ENCODE data around the gene CD300LF. TPM values are rescaled to one million over a fixed set of nuclear protein-coding genes. Genes with fewer than 3 reads are reported as not detected.
A peak's percentile ranks its signal among the peaks of the same experiment; 100 is the strongest.

The CD300LF gene
- total and polyA plus RNA-seq, 2 donors (not counting 1 experiment from before 2014, with no cell fraction given) = 0.52 to 1.1 TPM

DNA sequence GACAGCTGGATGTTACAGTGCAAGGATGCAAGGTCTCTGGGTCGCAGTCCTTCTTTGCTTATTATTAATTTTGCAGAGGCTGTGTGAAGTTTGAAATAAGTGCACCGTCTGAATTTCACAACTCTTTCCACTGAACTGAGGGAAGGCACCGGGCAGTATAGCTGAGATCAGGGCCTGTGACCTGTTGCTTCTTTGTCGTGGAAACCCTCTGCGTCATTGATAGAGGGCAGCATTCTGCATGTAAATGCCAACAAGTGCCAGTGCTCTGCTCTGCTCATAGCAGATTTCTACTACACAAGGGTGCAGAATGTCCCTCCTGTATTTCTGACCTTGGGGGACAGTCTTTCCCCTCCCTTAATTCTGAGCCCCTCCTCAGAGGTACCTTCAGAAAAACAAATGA lies 26.0 kb downstream of the CD300LF start:
- ATAC-seq (ENCODE audit: low read depth) = peak; percentile 31
- Histone ChIP-seq H3K36me3 (replicated peaks in 1 of 2; ENCODE audit: control extremely low read depth in 1 of 2, control insufficient read depth in 1 of 2, extremely low read depth in 1 of 2, insufficient read depth in 2 of 2, low read length in 1 of 2) (no peaks in the 10 kb centered on the region), H3K27ac (ENCODE audit: low read length in 2 of 2) (no peak overlapping the region), H3K27me3 (replicated peaks in 1 of 4; ENCODE audit: control extremely low read depth in 1 of 4, control insufficient read depth in 3 of 4, insufficient read depth in 4 of 4, low read length in 3 of 4) (peaks cover 0 to 7% (median 0%) of the 10 kb centered on the region in 4 experiments), H3K9ac (ENCODE audit: low read length) (no peak overlapping the region), H3K79me2 (ENCODE audit: control insufficient read depth, insufficient read depth, low read length) (no peaks in the 10 kb centered on the region), H4K20me1 (ENCODE audit: control insufficient read depth, insufficient read depth, low read length, poor library complexity, severe bottlenecking) (no peaks in the 10 kb centered on the region), H3K4me3 (ENCODE audit: control extremely low read depth in 1 of 5, extremely low read depth in 1 of 5, insufficient read depth in 1 of 5, low read depth in 2 of 5, low read length in 4 of 5) (no peak overlapping the region), H3K4me2 (replicated peaks; ENCODE audit: low read depth, low read length, poor library complexity, severe bottlenecking) (no peak overlapping the region), H3K9me3 (ENCODE audit: control extremely low read depth in 1 of 3, control insufficient read depth in 2 of 3, insufficient read depth in 1 of 3, low read length in 2 of 3) (no peaks in the 10 kb centered on the region), H3K4me1 (ENCODE audit: control insufficient read depth in 2 of 2, insufficient read depth in 2 of 2, low read length in 2 of 2) (peaks cover 22 to 23% of the 10 kb centered on the region in 2 donors), H2AFZ (ENCODE audit: insufficient read depth, low read depth, low read length, poor library complexity, severe bottlenecking) (no peak overlapping the region)
- CTCF ChIA-PET = interaction anchor here (0.6 to 2.5 kb wide), 6 partner anchors 10 to 307 kb away, joined by 4 to 15 read pairs (median 6); partner anchors contain the start of gene RAB37
- H3K27ac Mint-ChIP-seq = peak overlapping the region; percentile 15
- H3K9me3 Mint-ChIP-seq (ENCODE audit: insufficient read depth) = no peaks in the 10 kb centered on the region
- H3K4me1 Mint-ChIP-seq = peaks cover 32% of the 10 kb centered on the region
- WGBS (ENCODE audit: insufficient coverage) = 43% methylated on average over 4 of the region's 5 CpGs
- no peak for DNase-seq
- peaks cover 21% of the 10 kb centered on the region for H3K27me3 Mint-ChIP-seq
- POLR2A ChIA-PET = interaction anchor here (0.5 to 1.7 kb wide), 3 partner anchors 13 to 50 kb away, joined by 5 to 6 read pairs (median 5); no protein-coding TSS in a partner anchor
- intact Hi-C loops (cut with micrococcal nuclease) = no loop called here
- TF ChIP-seq, protein P1, sequence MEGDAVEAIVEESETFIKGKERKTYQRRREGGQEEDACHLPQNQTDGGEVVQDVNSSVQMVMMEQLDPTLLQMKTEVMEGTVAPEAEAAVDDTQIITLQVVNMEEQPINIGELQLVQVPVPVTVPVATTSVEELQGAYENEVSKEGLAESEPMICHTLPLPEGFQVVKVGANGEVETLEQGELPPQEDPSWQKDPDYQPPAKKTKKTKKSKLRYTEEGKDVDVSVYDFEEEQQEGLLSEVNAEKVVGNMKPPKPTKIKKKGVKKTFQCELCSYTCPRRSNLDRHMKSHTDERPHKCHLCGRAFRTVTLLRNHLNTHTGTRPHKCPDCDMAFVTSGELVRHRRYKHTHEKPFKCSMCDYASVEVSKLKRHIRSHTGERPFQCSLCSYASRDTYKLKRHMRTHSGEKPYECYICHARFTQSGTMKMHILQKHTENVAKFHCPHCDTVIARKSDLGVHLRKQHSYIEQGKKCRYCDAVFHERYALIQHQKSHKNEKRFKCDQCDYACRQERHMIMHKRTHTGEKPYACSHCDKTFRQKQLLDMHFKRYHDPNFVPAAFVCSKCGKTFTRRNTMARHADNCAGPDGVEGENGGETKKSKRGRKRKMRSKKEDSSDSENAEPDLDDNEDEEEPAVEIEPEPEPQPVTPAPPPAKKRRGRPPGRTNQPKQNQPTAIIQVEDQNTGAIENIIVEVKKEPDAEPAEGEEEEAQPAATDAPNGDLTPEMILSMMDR (IDR thresholded peaks at IDR 0.05) = no peak
- no peak overlapping the region for H3K4me3 Mint-ChIP-seq

DNA sequence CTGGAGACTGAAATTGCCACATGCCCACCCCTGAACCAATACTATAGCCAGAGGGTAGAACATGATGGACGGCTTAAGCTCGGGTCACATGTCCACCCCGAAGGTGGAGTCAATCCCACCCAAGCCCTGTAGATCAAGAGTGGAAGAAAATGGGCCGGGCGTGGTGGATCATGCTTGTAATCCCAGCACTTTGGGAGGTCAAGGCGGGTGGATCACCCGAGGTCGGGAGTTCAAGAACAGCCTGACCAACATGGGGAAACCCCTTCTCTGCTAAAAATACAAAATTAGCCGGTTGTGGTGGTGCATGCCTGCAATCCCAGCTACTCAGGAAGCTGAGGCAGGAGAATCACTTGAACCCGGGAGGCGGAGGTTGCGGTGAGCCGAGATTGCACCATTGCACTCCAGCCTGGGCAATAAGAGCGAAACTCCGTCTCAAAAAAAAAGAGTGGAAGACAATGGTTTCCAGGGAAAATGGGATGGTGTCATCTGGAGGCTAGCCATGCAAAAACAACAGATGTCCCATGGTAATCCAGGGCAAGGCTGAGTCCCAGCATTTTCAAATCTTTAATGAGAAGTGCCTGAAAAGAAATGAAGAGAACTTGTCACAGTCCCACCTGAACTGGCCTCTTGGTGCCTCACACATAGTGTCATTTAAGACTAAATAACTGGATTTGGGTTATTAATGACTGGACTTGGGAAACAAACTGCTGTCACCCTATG lies 30.1 kb downstream of the CD300LF start:
- intact Hi-C loops (cut with micrococcal nuclease) = no loop called here
- H3K4me1 ChIP-seq (ENCODE audit: control insufficient read depth in 2 of 2, insufficient read depth in 2 of 2, low read length in 2 of 2) = peaks cover 18 to 19% of the 10 kb centered on the region in 2 donors
- ATAC-seq (ENCODE audit: low read depth) (no peak), DNase-seq (no peak)
- CTCF ChIA-PET = interaction anchor here (2.3 kb wide), 1 partner anchor 26 kb away, joined by 7 read pairs; no protein-coding TSS in a partner anchor
- H3K27me3 ChIP-seq (replicated peaks in 1 of 4; ENCODE audit: control extremely low read depth in 1 of 4, control insufficient read depth in 3 of 4, insufficient read depth in 4 of 4, low read length in 3 of 4) = peaks cover 0 to 11% (median 0%) of the 10 kb centered on the region in 4 experiments
- H2AFZ ChIP-seq (ENCODE audit: insufficient read depth, low read depth, low read length, poor library complexity, severe bottlenecking) = no peak overlapping the region
- H3K27ac ChIP-seq (ENCODE audit: low read length in 2 of 2) = no peak overlapping the region
- Mint-ChIP-seq H3K27me3 (peaks cover 26% of the 10 kb centered on the region), H3K4me3 (no peak overlapping the region), H3K4me1 (peaks cover 24% of the 10 kb centered on the region), H3K27ac (no peak overlapping the region), H3K9me3 (ENCODE audit: insufficient read depth) (no peaks in the 10 kb centered on the region)
- WGBS (ENCODE audit: insufficient coverage) = 86% methylated on average over 6 of the region's 15 CpGs
- no peak overlapping the region for H3K9ac ChIP-seq (ENCODE audit: low read length)
- H3K36me3 ChIP-seq (replicated peaks in 1 of 2; ENCODE audit: control extremely low read depth in 1 of 2, control insufficient read depth in 1 of 2, extremely low read depth in 1 of 2, insufficient read depth in 2 of 2, low read length in 1 of 2) = no peaks in the 10 kb centered on the region
- POLR2A ChIA-PET = no interaction called here
- TF ChIP-seq EZH2 (IDR thresholded peaks at IDR 0.05; ENCODE audit: borderline replicate concordance, insufficient read depth, low read depth, low read length, poor library complexity, severe bottlenecking) = no peak
- TF ChIP-seq, protein P1 (IDR thresholded peaks at IDR 0.05) = no peak
- no peak overlapping the region for H3K4me2 ChIP-seq (replicated peaks; ENCODE audit: low read depth, low read length, poor library complexity, severe bottlenecking)
- no peaks in the 10 kb centered on the region for H3K79me2 ChIP-seq (ENCODE audit: control insufficient read depth, insufficient read depth, low read length)
- H3K4me3 ChIP-seq (ENCODE audit: control extremely low read depth in 1 of 5, extremely low read depth in 1 of 5, insufficient read depth in 1 of 5, low read depth in 2 of 5, low read length in 4 of 5) = no peak overlapping the region
- H3K9me3 ChIP-seq (ENCODE audit: control extremely low read depth in 1 of 3, control insufficient read depth in 2 of 3, insufficient read depth in 1 of 3, low read length in 2 of 3) = no peaks in the 10 kb centered on the region
- H4K20me1 ChIP-seq (ENCODE audit: control insufficient read depth, insufficient read depth, low read length, poor library complexity, severe bottlenecking) = no peaks in the 10 kb centered on the region

Data from B cell (primary cell).